Measurements from ENCODE around the gene TMEM143.

TMEM143 gene

GRCh38 chr19:48361912-48362311 is 1.8 kb downstream of the TMEM143 start:
- TF ChIP-seq ZBTB7A (IDR thresholded peaks at IDR 0.05; ENCODE audit: low read depth) (no peak), TCF12 (IDR thresholded peaks at IDR 0.05; ENCODE audit: low read depth) (no peak), CEBPB (IDR thresholded peaks at IDR 0.05) (no peak), TAF1 (IDR thresholded peaks at IDR 0.05; ENCODE audit: low read depth) (no peak)
- TF ChIP-seq, protein P1, sequence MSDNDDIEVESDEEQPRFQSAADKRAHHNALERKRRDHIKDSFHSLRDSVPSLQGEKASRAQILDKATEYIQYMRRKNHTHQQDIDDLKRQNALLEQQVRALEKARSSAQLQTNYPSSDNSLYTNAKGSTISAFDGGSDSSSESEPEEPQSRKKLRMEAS (IDR thresholded peaks at IDR 0.05), result no peak

GRCh38 chr19:48359123-48359522 is 4.6 kb downstream of the TMEM143 start:
- TF ChIP-seq YY1 (IDR thresholded peaks at IDR 0.05; ENCODE audit: low read depth) (no peak), TCF12 (IDR thresholded peaks at IDR 0.05; ENCODE audit: low read depth) (no peak), TAF1 (IDR thresholded peaks at IDR 0.05; ENCODE audit: low read depth) (no peak)

- TF ChIP-seq FOXM1 (IDR thresholded peaks at IDR 0.05; ENCODE audit: borderline replicate concordance, low read depth), result no peak
- TF ChIP-seq, protein P1 (IDR thresholded peaks at IDR 0.05), result no peak
- no peak for TF ChIP-seq TAF1 (IDR thresholded peaks at IDR 0.05; ENCODE audit: low read depth)
- no peak for TF ChIP-seq YY1 (IDR thresholded peaks at IDR 0.05; ENCODE audit: low read depth)
- no peak for TF ChIP-seq TCF12 (IDR thresholded peaks at IDR 0.05; ENCODE audit: low read depth)
- no peak for TF ChIP-seq EP300 (IDR thresholded peaks at IDR 0.05; ENCODE audit: borderline replicate concordance)
- no peak for TF ChIP-seq EGR1 (IDR thresholded peaks at IDR 0.05)
- TF ChIP-seq CEBPB (IDR thresholded peaks at IDR 0.05), result no peak
- TF ChIP-seq CREB1 (IDR thresholded peaks at IDR 0.05; ENCODE audit: low read depth), result no peak
- TF ChIP-seq, protein P2, sequence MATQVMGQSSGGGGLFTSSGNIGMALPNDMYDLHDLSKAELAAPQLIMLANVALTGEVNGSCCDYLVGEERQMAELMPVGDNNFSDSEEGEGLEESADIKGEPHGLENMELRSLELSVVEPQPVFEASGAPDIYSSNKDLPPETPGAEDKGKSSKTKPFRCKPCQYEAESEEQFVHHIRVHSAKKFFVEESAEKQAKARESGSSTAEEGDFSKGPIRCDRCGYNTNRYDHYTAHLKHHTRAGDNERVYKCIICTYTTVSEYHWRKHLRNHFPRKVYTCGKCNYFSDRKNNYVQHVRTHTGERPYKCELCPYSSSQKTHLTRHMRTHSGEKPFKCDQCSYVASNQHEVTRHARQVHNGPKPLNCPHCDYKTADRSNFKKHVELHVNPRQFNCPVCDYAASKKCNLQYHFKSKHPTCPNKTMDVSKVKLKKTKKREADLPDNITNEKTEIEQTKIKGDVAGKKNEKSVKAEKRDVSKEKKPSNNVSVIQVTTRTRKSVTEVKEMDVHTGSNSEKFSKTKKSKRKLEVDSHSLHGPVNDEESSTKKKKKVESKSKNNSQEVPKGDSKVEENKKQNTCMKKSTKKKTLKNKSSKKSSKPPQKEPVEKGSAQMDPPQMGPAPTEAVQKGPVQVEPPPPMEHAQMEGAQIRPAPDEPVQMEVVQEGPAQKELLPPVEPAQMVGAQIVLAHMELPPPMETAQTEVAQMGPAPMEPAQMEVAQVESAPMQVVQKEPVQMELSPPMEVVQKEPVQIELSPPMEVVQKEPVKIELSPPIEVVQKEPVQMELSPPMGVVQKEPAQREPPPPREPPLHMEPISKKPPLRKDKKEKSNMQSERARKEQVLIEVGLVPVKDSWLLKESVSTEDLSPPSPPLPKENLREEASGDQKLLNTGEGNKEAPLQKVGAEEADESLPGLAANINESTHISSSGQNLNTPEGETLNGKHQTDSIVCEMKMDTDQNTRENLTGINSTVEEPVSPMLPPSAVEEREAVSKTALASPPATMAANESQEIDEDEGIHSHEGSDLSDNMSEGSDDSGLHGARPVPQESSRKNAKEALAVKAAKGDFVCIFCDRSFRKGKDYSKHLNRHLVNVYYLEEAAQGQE (IDR thresholded peaks at IDR 0.05; ENCODE audit: low read depth), result no peak
- TF ChIP-seq NFIC (IDR thresholded peaks at IDR 0.05), result no peak
- no peak for TF ChIP-seq ZBTB7A (IDR thresholded peaks at IDR 0.05; ENCODE audit: low read depth)
- TF ChIP-seq RAD21 (IDR thresholded peaks at IDR 0.05; ENCODE audit: low read depth), result no peak
Measured at GRCh38 chr19:48355365-48355954, 8.3 kb downstream of the TMEM143 start.

DNA sequence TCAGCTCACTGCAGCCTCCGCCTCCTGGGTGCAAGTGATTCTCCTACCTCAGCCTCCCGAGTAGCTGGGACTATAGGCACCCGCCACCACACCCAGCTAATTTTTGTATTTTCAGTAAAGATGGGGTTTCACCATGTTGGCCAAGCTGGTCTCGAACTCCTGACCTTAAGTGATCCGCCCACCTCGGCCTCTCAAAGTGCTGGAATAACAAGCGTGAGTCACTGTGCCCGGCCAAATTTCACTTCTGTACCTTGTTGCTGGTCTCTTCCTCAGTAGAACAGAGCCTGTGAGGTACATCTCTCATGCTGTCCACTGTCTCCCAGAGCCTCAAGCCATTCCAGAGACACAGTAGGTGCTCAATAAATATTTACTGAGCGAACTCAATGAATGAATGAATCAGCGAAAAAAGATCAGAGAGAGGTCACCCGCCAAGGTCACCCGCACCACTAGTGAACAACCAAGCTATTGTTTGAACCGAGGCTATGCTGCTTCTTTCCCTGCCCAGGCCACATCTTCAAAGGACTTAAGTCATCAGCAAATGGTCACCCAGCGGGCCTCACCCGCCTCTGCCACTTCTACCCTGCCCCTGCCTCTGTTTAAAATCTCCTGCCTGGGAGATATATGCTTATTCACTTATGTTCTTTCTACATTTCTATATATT is 9.3 kb downstream of the TMEM143 start:
- TF ChIP-seq USF1 (IDR thresholded peaks at IDR 0.05) (no peak), CEBPB (IDR thresholded peaks at IDR 0.05) (no peak), EGR1 (IDR thresholded peaks at IDR 0.05) (no peak), TEAD4 (IDR thresholded peaks at IDR 0.05) (no peak), NFIC (IDR thresholded peaks at IDR 0.05) (no peak), RAD21 (IDR thresholded peaks at IDR 0.05; ENCODE audit: low read depth) (no peak), TAF1 (IDR thresholded peaks at IDR 0.05; ENCODE audit: low read depth) (no peak), EP300 (IDR thresholded peaks at IDR 0.05; ENCODE audit: borderline replicate concordance) (no peak), ZBTB7A (IDR thresholded peaks at IDR 0.05; ENCODE audit: low read depth) (no peak), FOXM1 (IDR thresholded peaks at IDR 0.05; ENCODE audit: borderline replicate concordance, low read depth) (no peak)
- TF ChIP-seq, protein P2 (IDR thresholded peaks at IDR 0.05; ENCODE audit: low read depth), result no peak
- TF ChIP-seq, protein P1 (IDR thresholded peaks at IDR 0.05), result no peak

GRCh38 chr19:48353677-48354076 is 10.1 kb downstream of the TMEM143 start:
- TF ChIP-seq, protein P1 (IDR thresholded peaks at IDR 0.05), result no peak
- no peak for TF ChIP-seq YY1 (IDR thresholded peaks at IDR 0.05; ENCODE audit: low read depth)
- TF ChIP-seq RAD21 (IDR thresholded peaks at IDR 0.05; ENCODE audit: low read depth), result no peak
- TF ChIP-seq CEBPB (IDR thresholded peaks at IDR 0.05), result no peak
- no peak for TF ChIP-seq EGR1 (IDR thresholded peaks at IDR 0.05)
- TF ChIP-seq NFIC (IDR thresholded peaks at IDR 0.05), result no peak
- TF ChIP-seq FOXM1 (IDR thresholded peaks at IDR 0.05; ENCODE audit: borderline replicate concordance, low read depth), result no peak
- no peak for TF ChIP-seq USF1 (IDR thresholded peaks at IDR 0.05)
- no peak for TF ChIP-seq CREB1 (IDR thresholded peaks at IDR 0.05; ENCODE audit: low read depth)
- no peak for TF ChIP-seq EP300 (IDR thresholded peaks at IDR 0.05; ENCODE audit: borderline replicate concordance)
- TF ChIP-seq, protein P2 (IDR thresholded peaks at IDR 0.05; ENCODE audit: low read depth), result no peak
- no peak for TF ChIP-seq TCF12 (IDR thresholded peaks at IDR 0.05; ENCODE audit: low read depth)
- no peak for TF ChIP-seq ZBTB7A (IDR thresholded peaks at IDR 0.05; ENCODE audit: low read depth)
- TF ChIP-seq TEAD4 (IDR thresholded peaks at IDR 0.05), result no peak
- no peak for TF ChIP-seq TAF1 (IDR thresholded peaks at IDR 0.05; ENCODE audit: low read depth)

Data from Ishikawa (cell line).